Astrocyte of the cerebellum (primary cell): ENCODE data around the gene FBXO4.
"Not testable (repeated sequence)": the region's sequence is repeated elsewhere in the genome, so short reads cannot be mapped to it uniquely, and the experiment has no call there.

Experiments used
- DNase-seq: peaks from one replicate; pipeline ENCODE4 v3.0.0-alpha.2; 2011; ENCODE audit warnings: low read depth
- H3K4me3 ChIP-seq: 2 replicates; pipeline ENCODE4 v1.5.1; 2011; ENCODE audit warnings: mild to moderate bottlenecking, low read depth, low read length, moderate library complexity
- CTCF ChIP-seq: IDR thresholded peaks from 2 replicates; pipeline ENCODE4 v1.5.1; 2012; ENCODE audit warnings: low read length, low read depth, moderate library complexity, mild to moderate bottlenecking; ENCODE audit errors: missing control alignments
- in situ Hi-C: cut with HindIII; loops from 2 replicates; pipeline ENCODE4 v1.10.0; 2017; ENCODE audit warnings: low sequenced_read_pairs

Gene FBXO4

GRCh38 chr5:41935544-41935943 lies 10.5 kb downstream of the FBXO4 start:
- DNase-seq, result no peak
- in situ Hi-C loops, result no loop called here

GRCh38 chr5:41940641-41941040 lies 15.6 kb downstream of the FBXO4 start:
- no peak for DNase-seq
- in situ Hi-C loops, result loop anchor here (5.0 kb wide), 1 partner anchor 37 kb away; no protein-coding TSS in a partner anchor
- no peak overlapping the region for H3K4me3 ChIP-seq
- TF ChIP-seq CTCF, result no peak

More at GRCh38 chr5:41935544-41935943, 10.5 kb downstream of the FBXO4 start:
- no peak overlapping the region for H3K4me3 ChIP-seq
- TF ChIP-seq CTCF, result no peak

- H3K4me3 ChIP-seq, DNase-seq, in situ Hi-C loops: not testable (repeated sequence)
These were observed 20.4 kb downstream of the FBXO4 start for GRCh38 chr5:41945332-41945955.

GRCh38 chr5:41951224-41951623 lies 26.1 kb downstream of the FBXO4 start:
- no peak overlapping the region for H3K4me3 ChIP-seq
- in situ Hi-C loops, result no loop called here
- no peak for TF ChIP-seq CTCF
- no peak for DNase-seq

- DNase-seq, result no peak
- no peak for TF ChIP-seq CTCF
- H3K4me3 ChIP-seq, result no peak overlapping the region
- in situ Hi-C loops, result no loop called here
These were observed 29.2 kb downstream of the FBXO4 start for GRCh38 chr5:41954286-41954685.

- no peak for DNase-seq
- in situ Hi-C loops, result no loop called here
These were observed 30.4 kb downstream of the FBXO4 start for GRCh38 chr5:41955432-41956024.

More at GRCh38 chr5:41955432-41956024, 30.4 kb downstream of the FBXO4 start:
- no peak for TF ChIP-seq CTCF
- no peak overlapping the region for H3K4me3 ChIP-seq
